GM12875 (cell line): ENCODE results near the gene GPAT3.

ENCODE experiments used
- H3K4me3 ChIP-seq: one replicate; pipeline ENCODE4 v1.5.1; 2011; ENCODE audit warnings: low read depth, low read length, control low read depth
- CTCF ChIP-seq: IDR thresholded peaks from 2 replicates; pipeline ENCODE4 v1.5.1; 2011; ENCODE audit warnings: low read depth, mild to moderate bottlenecking, control low read depth, inconsistent platforms, low read length, moderate library complexity, borderline replicate concordance; ENCODE audit not compliant: insufficient read depth

Gene GPAT3

DNA sequence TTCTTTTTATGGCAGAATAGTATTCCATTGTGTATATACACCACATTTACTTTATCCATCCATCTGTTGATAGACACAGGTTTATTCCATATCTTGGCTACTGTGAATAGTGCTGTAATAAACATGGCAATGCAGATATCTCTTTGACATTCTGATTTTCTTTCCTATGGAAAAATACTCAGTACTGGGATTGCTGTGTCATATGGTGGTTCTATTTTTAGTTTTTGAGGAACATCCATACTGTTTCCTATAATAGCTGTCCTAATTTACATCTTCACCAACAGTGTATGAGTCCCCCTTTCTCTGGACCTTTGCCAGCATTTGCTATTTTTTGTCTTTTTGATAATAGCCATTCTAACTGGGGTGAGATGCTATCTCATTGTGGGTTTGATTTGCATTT, 73.5 kb downstream of the GPAT3 start:
- no peak for TF ChIP-seq CTCF
- no peak overlapping the region for H3K4me3 ChIP-seq

DNA sequence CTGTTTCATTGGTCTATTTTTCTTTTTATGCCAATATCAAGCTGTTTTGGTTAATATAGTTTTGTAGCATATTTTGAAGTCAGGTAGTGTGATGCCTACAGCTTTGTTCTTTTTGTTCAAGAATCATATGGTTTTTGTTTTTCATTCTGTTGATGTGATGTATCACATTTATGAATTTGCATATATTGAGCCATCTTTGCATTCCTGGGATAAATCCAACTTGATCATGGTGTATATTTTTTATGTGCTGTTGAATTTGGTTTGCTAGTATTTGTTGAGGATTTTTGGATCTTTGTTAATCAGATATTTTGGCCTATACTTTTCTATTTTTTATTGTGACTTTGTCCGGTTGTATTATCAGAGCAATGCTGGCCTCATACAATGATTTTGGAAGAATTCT, 74.8 kb downstream of the GPAT3 start:
- TF ChIP-seq CTCF = no peak
- H3K4me3 ChIP-seq = no peak overlapping the region

DNA sequence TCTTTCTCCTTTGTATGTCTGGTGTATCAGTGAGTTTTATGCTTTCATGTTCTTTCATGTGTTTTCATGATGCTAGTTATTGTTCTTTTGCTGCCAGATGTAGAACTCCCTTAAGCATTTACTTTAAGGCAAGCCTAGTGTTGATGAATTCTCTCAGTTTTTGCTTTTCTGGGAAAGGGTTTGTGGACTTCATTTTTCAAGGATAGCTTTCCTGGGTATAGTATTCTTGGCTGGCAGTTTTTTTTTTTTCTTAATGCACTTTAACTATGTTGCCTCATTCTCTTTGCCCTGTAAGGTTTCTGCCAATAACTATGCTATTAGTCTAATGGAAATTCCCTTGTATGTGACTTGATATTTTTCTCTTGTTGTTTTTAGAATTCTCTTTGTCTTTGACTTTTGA, 77.1 kb downstream of the GPAT3 start:
- TF ChIP-seq CTCF = no peak

GRCh38 chr4:83613994-83614393, 78.1 kb downstream of the GPAT3 start:
- no peak for TF ChIP-seq CTCF
- H3K4me3 ChIP-seq = no peak overlapping the region

More for the DNA sequence above, 77.1 kb downstream of the GPAT3 start:
- no peak overlapping the region for H3K4me3 ChIP-seq

DNA sequence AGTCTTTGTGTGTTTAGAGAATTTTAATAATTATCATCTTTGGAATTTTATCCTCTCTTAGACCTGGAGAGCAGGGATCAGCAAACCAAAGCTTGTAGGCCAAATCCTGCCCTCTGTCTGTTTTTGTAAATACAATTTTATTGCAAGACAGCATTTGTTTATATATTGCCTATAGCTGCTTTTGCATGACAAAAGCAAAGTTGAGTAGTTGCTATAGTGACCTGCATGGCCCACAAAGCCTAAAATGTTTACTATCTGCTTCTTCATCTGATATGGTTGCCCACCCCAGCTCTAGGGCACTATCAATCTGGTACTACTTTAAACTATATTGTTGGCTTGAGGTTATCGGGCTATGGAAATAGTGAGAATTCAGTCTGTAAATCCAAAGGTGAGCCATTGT, 80.3 kb downstream of the GPAT3 start:
- no peak overlapping the region for H3K4me3 ChIP-seq
- TF ChIP-seq CTCF = no peak

DNA sequence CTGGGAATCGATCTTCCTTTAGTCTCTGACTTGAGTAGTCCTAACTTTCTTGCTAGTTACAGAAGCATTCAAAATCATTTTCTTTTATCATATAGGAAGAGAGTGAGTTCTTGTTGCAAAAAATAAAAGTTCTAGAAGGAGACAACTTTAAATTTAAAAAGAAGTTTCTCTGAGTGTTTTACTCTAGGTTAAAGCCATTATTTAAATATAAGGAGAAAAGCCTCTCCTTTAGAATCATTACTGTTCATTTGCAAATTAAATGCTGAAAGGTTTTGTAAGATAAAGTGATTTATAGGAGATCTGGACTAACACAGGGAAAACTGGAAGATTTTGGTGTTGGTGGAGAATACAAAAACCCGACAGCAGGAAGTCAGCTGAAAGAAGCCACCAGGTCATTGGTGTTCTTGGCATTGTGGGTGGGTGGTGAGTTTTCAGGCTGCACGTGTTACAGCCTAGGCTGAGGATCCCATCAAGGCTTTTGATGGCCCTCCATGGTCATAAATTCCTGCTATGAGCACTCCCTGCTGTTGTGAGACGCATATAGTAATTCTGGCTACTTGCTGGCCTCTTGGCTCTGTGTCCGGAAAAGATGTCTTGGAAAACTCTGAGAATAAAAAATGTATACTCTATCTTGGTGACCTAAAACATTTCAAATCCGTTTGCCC, 81.6 kb downstream of the GPAT3 start:
- no peak overlapping the region for H3K4me3 ChIP-seq
- no peak for TF ChIP-seq CTCF

DNA sequence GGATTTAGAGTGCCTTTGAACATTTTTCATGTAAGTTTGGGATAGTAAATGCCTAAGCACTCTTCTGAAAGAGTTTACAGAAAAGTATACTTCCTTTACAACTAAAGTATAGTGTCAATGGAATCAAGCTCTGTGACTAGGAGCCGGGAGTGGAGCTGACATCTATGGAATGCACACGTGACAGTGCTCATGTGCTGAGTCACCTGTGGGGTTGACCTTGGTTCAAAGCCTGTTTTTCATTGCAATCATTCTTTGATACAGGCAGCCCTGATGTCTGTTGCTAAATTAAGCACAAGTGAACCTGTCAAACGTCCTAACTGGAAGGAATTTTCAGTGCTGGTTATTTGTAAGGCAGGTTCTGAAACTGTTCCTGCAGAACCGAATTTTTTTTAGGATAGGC, 82.5 kb downstream of the GPAT3 start:
- H3K4me3 ChIP-seq = no peak overlapping the region
- no peak for TF ChIP-seq CTCF
